Activated B cell treated with CpG ODN at 0.5 μM for 24 hours (primary cell): ENCODE measurements around the gene CCDC15. TPM values are rescaled to one million over a fixed set of nuclear protein-coding genes. Genes with fewer than 3 reads are reported as not detected.
A peak's percentile ranks its signal among the peaks of the same experiment; 100 is the strongest.
"Not testable (repeated sequence)": the region's sequence is repeated elsewhere in the genome, so short reads cannot be mapped to it uniquely, and the experiment has no call there.

ENCODE experiments used
- ATAC-seq: fragments of 200-7000 bp; cut with Tn5 transposase; one replicate; pipeline ENCODE4 v1.10.0; 2021; ENCODE audit warnings: low read depth, mild to moderate bottlenecking, moderate library complexity
- CTCF ChIA-PET: fragments of 350-600 bp; sonication (Branson Sonifier 250); formaldehyde crosslinking; loops from one replicate; lab custom pipeline; 2021; ENCODE audit warnings: antibody characterized with exemption; lab: Charles Lee
- POLR2A ChIA-PET: fragments of 350-600 bp; sonication (Branson Sonifier 250); formaldehyde crosslinking; loops from one replicate; lab custom pipeline; 2021; ENCODE audit warnings: antibody characterized with exemption; lab: Charles Lee
- DNase-seq: peaks from one replicate; pipeline ENCODE4 v3.0.0; 2022
- H3K27ac Mint-ChIP-seq: one replicate; pipeline ENCODE4 v1.8.0; 2020; ENCODE audit warnings: mixed read lengths
- H3K27me3 Mint-ChIP-seq: one replicate; pipeline ENCODE4 v1.8.0; 2021; ENCODE audit warnings: mixed read lengths
- H3K36me3 Mint-ChIP-seq: one replicate; pipeline ENCODE4 v1.8.0; 2021; ENCODE audit warnings: low read depth, mixed read lengths
- H3K4me1 Mint-ChIP-seq: one replicate; pipeline ENCODE4 v1.8.0; 2021; ENCODE audit warnings: mixed read lengths
- H3K4me3 Mint-ChIP-seq: one replicate; pipeline ENCODE4 v1.8.0; 2020; ENCODE audit warnings: mild to moderate bottlenecking, mixed read lengths
- H3K9me3 Mint-ChIP-seq: one replicate; pipeline ENCODE4 v1.8.0; 2020; ENCODE audit warnings: mixed read lengths
- intact Hi-C: fragments of 100-400 bp; cut with micrococcal nuclease; formaldehyde crosslinking; loops from one replicate; pipeline ENCODE4 v1.15.1; 2024
- total RNA-seq: library from RNA; stranded (reverse); gene quantifications from 2 replicates; pipeline ENCODE4 v1.2.3, GENCODE V29; 2022
- TF ChIP-seq, protein P1 (sequence below): fragments of 200-600 bp; IDR thresholded peaks from one replicate; pipeline ENCODE4 v1.8.0; 2022; ENCODE audit warnings: antibody characterized with exemption, mild to moderate bottlenecking

The CCDC15 gene
- total RNA-seq, 1 donor from 2014 or later, result 0.71 TPM

DNA sequence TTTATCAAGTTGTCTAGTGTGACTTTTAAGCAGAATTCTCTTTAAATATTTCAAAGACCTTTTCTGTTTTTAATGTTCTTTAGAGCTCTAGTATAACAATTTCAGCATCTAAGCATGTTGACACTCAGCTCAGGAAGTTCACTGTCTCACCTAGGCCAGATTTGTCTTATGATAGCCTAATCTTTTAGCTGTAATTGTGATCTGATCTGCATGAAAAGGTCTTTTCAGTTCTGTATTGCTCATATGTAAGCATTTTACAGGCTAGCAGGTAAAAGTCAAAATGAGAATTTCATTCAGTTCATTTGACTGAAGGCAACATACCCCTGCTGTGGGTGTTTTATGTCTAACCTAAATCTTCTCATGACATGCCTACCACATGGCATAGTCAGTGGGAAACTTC lies 62.4 kb downstream of the CCDC15 start:
- H3K9me3 Mint-ChIP-seq, result peaks cover 6% of the 10 kb centered on the region
- no peaks in the 10 kb centered on the region for H3K27me3 Mint-ChIP-seq
- ATAC-seq, result no peak
- DNase-seq, result no peak
- no peak overlapping the region for H3K27ac Mint-ChIP-seq
- no peaks in the 10 kb centered on the region for H3K4me1 Mint-ChIP-seq
- TF ChIP-seq, protein P1, sequence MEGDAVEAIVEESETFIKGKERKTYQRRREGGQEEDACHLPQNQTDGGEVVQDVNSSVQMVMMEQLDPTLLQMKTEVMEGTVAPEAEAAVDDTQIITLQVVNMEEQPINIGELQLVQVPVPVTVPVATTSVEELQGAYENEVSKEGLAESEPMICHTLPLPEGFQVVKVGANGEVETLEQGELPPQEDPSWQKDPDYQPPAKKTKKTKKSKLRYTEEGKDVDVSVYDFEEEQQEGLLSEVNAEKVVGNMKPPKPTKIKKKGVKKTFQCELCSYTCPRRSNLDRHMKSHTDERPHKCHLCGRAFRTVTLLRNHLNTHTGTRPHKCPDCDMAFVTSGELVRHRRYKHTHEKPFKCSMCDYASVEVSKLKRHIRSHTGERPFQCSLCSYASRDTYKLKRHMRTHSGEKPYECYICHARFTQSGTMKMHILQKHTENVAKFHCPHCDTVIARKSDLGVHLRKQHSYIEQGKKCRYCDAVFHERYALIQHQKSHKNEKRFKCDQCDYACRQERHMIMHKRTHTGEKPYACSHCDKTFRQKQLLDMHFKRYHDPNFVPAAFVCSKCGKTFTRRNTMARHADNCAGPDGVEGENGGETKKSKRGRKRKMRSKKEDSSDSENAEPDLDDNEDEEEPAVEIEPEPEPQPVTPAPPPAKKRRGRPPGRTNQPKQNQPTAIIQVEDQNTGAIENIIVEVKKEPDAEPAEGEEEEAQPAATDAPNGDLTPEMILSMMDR, result no peak
- ChIA-PET POLR2A (no interaction called here), CTCF (no interaction called here)
- intact Hi-C loops, result no loop called here
- peaks cover 3% of the 10 kb centered on the region for H3K36me3 Mint-ChIP-seq
- H3K4me3 Mint-ChIP-seq, result no peak overlapping the region

GRCh38 chr11:125020342-125020741 lies 66.3 kb downstream of the CCDC15 start:
- H3K4me3 Mint-ChIP-seq, result no peak overlapping the region
- CTCF ChIA-PET, result no interaction called here
- TF ChIP-seq, protein P1, result no peak
- no peaks in the 10 kb centered on the region for H3K27me3 Mint-ChIP-seq
- intact Hi-C loops, result no loop called here
- ATAC-seq (no peak), DNase-seq (no peak)
- POLR2A ChIA-PET, result no interaction called here
- no peaks in the 10 kb centered on the region for H3K4me1 Mint-ChIP-seq
- no peaks in the 10 kb centered on the region for H3K9me3 Mint-ChIP-seq
- no peak overlapping the region for H3K27ac Mint-ChIP-seq
- H3K36me3 Mint-ChIP-seq, result no peaks in the 10 kb centered on the region

- POLR2A ChIA-PET, result no interaction called here
- ATAC-seq (no peak), DNase-seq (no peak)
- intact Hi-C loops, result no loop called here
- no peak overlapping the region for H3K4me3 Mint-ChIP-seq
- H3K9me3 Mint-ChIP-seq, result no peaks in the 10 kb centered on the region
- CTCF ChIA-PET, result no interaction called here
- H3K4me1 Mint-ChIP-seq, result no peaks in the 10 kb centered on the region
- TF ChIP-seq, protein P1, result no peak
- H3K27ac Mint-ChIP-seq, result no peak overlapping the region
- H3K27me3 Mint-ChIP-seq, result no peaks in the 10 kb centered on the region
- no peaks in the 10 kb centered on the region for H3K36me3 Mint-ChIP-seq
Measured at GRCh38 chr11:125022551-125022950, 68.5 kb downstream of the CCDC15 start.

GRCh38 chr11:125025968-125026367 lies 72.0 kb downstream of the CCDC15 start:
- intact Hi-C loops, result no loop called here
- TF ChIP-seq, protein P1, result no peak
- H3K4me1 Mint-ChIP-seq, result no peaks in the 10 kb centered on the region
- no peak for ATAC-seq
- no peak overlapping the region for H3K27ac Mint-ChIP-seq
- no peak for DNase-seq
- H3K4me3 Mint-ChIP-seq, result no peak overlapping the region
- peaks cover 5% of the 10 kb centered on the region for H3K9me3 Mint-ChIP-seq
- CTCF ChIA-PET, result no interaction called here
- POLR2A ChIA-PET, result no interaction called here
- no peaks in the 10 kb centered on the region for H3K36me3 Mint-ChIP-seq
- no peaks in the 10 kb centered on the region for H3K27me3 Mint-ChIP-seq

GRCh38 chr11:125029431-125029830 lies 75.4 kb downstream of the CCDC15 start:
- POLR2A ChIA-PET, H3K4me1 Mint-ChIP-seq, DNase-seq, H3K27me3 Mint-ChIP-seq, ATAC-seq, H3K4me3 Mint-ChIP-seq, H3K36me3 Mint-ChIP-seq, H3K27ac Mint-ChIP-seq, CTCF ChIA-PET, intact Hi-C loops: not testable (repeated sequence)
- H3K9me3 Mint-ChIP-seq, result peaks cover 16% of the 10 kb centered on the region

- TF ChIP-seq, protein P1, result no peak
- Mint-ChIP-seq H3K27ac (peak overlapping the region; percentile 10), H3K36me3 (peaks cover 4% of the 10 kb centered on the region), H3K4me1 (peaks cover 7% of the 10 kb centered on the region), H3K4me3 (no peak overlapping the region), H3K9me3 (peaks cover 17% of the 10 kb centered on the region), H3K27me3 (no peaks in the 10 kb centered on the region)
- no peak for DNase-seq
- CTCF ChIA-PET, result no interaction called here
- POLR2A ChIA-PET, result no interaction called here
- peak; percentile 66 for ATAC-seq
- intact Hi-C loops, result loop anchor here (5.0 kb wide), 1 partner anchor 35 kb away; no protein-coding TSS in a partner anchor
Measured at GRCh38 chr11:125036933-125037332, 82.9 kb downstream of the CCDC15 start.
